ENCODE measurements around the gene CCR5.

CCR5 gene

DNA sequence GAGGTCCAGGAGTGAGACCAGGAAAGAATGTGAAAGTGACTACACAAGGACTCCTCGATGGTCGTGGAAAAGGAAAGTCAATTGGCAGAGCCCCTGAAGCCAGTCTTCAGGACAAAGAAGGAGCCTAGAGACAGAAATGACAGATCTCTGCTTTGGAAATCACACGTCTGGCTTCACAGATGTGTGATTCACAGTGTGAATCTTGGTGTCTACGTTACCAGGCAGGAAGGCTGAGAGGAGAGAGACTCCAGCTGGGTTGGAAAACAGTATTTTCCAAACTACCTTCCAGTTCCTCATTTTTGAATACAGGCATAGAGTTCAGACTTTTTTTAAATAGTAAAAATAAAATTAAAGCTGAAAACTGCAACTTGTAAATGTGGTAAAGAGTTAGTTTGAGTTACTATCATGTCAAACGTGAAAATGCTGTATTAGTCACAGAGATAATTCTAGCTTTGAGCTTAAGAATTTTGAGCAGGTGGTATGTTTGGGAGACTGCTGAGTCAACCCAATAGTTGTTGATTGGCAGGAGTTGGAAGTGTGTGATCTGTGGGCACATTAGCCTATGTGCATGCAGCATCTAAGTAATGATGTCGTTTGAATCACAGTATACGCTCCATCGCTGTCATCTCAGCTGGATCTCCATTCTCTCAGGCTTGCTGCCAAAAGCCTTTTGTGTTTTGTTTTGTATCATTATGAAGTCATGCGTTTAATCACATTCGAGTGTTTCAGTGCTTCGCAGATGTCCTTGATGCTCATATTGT, 10.8 kb upstream of the CCR5 start:
- no peak for DNase-seq (ENCODE audit: low read depth)

DNA sequence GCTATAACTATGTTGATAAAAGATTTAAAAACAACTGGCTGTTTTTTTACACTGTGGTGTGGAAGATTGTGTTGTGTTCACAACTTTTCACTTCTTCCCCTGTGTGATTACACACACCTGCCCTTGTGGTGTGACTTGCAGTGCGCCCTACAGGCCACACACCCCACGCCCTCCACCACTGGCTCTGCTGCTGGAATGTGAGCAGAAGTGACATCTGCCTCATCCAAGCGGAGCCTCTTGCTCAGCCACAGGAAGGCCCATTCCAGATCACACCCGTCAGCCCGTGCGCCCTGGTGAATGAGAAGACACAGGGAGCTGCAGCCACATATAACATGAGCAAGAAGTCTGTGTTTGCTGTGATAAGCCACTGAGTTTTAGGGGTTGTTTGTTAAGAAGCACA, 9.8 kb upstream of the CCR5 start:
- DNase-seq (ENCODE audit: low read depth): no peak

DNA sequence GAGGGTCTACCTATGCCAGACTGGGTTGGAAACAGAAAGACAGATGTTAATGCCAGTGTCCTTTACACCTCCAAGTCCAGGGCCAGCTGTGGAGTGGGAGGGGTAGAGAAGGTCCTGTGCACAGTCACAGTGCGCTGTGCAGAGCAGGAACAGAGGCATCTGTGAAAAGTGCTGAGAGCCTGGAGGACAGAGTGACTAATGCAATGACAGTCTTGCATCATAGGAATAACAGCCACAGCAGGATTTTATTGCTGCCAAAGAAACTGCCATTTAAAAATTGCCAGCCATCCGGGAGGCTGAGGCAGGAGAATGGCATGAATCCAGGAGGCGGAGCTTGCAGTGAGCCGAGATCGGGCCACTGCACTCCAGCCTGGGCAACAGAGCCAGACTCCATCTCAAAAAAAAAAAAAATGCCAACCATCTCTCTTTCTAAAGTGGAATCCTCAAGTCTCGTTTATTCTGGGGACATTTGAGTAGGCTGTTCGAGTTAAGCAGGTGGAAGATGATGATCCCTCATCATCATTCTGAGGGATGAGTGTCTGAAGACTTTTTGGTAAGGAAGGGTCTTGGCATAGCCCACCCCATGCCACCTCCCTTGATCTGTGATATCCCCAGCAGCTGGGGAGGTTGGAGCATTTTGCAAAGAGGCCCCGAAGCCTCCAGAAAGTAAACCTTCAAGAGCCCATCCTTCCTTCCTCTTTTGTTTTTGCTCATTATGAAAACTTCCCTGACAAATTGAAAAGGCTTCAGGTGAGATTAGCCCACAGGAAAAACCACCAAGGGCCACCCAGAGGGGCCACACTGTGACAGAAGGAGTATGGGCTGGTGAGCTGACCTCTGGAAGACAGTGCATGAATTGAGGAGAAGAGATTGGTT, 9.1 kb upstream of the CCR5 start:
- DNase-seq (ENCODE audit: low read depth): no peak

GRCh38 chr3:46365041-46365440, 5.7 kb upstream of the CCR5 start:
- no peak for DNase-seq (ENCODE audit: low read depth)

- DNase-seq (ENCODE audit: low read depth): no peak
Measured at GRCh38 chr3:46365737-46366524, 4.8 kb upstream of the CCR5 start.

GRCh38 chr3:46367811-46368210, 2.9 kb upstream of the CCR5 start:
- DNase-seq (ENCODE audit: low read depth): no peak

GRCh38 chr3:46368569-46368968, 2.2 kb upstream of the CCR5 start:
- no peak for DNase-seq (ENCODE audit: low read depth)

GRCh38 chr3:46369151-46369550, 1.6 kb upstream of the CCR5 start:
- no peak for DNase-seq (ENCODE audit: low read depth)

DNA sequence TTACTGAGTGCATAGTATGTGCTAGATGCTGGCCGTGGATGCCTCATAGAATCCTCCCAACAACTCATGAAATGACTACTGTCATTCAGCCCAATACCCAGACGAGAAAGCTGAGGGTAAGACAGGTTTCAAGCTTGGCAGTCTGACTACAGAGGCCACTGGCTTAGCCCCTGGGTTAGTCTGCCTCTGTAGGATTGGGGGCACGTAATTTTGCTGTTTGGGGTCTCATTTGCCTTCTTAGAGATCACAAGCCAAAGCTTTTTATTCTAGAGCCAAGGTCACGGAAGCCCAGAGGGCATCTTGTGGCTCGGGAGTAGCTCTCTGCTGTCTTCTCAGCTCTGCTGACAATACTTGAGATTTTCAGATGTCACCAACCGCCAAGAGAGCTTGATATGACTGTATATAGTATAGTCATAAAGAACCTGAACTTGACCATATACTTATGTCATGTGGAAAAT, 1.0 kb upstream of the CCR5 start:
- no peak for DNase-seq (ENCODE audit: low read depth)

GRCh38 chr3:46371519-46372340, 984 bp downstream of the CCR5 start:
- no peak for DNase-seq (ENCODE audit: low read depth)

GRCh38 chr3:46372492-46373359, 2.0 kb downstream of the CCR5 start:
- DNase-seq (ENCODE audit: low read depth): no peak

DNA sequence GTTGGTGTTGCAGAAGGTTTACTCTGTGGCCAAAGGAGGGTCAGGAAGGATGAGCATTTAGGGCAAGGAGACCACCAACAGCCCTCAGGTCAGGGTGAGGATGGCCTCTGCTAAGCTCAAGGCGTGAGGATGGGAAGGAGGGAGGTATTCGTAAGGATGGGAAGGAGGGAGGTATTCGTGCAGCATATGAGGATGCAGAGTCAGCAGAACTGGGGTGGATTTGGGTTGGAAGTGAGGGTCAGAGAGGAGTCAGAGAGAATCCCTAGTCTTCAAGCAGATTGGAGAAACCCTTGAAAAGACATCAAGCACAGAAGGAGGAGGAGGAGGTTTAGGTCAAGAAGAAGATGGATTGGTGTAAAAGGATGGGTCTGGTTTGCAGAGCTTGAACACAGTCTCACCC, 4.0 kb downstream of the CCR5 start:
- DNase-seq (ENCODE audit: low read depth): no peak

GRCh38 chr3:46375218-46375617, 4.5 kb downstream of the CCR5 start:
- DNase-seq (ENCODE audit: low read depth): no peak

DNA sequence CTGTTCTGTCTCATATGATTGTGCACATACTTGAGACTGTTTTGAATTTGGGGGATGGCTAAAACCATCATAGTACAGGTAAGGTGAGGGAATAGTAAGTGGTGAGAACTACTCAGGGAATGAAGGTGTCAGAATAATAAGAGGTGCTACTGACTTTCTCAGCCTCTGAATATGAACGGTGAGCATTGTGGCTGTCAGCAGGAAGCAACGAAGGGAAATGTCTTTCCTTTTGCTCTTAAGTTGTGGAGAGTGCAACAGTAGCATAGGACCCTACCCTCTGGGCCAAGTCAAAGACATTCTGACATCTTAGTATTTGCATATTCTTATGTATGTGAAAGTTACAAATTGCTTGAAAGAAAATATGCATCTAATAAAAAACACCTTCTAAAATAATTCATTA, 5.1 kb downstream of the CCR5 start:
- no peak for DNase-seq (ENCODE audit: low read depth)

GRCh38 chr3:46378426-46378942, 7.7 kb downstream of the CCR5 start:
- no peak for DNase-seq (ENCODE audit: low read depth)

DNA sequence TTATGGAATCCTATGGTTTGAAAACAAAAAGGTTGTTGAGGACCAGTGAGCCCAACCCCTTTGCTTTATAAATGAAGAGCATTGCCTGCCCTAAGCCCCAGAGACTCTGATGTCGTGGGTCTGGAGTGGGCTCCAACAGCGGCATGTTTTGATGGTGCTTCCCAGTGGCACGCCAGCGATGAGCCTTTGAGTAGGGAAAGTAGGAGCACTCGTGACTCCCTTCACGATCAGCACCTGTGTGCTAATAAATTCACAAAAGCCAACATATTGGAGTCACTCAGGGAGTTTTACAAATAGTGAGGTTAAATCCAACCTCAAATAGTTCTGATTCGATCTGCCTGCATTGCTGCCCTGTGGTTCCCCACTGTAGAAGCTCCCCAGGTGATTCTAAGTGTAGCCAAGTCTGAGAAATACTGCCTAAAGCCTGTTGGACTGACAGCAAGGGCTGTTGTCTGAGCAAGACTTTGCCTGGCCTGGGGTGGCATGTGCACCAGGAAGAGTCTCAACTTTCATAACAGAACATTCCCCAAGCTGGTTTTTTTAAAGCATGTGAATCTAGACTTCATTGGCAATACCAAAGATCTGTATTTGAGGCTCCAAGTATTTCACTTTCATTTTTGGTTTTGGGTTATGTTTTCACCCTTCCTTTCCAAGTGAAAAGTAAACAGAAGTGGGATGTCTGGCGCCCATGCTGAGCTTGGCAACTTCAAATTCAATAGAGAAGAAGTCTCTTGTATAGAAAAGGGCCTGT, 9.9 kb downstream of the CCR5 start:
- no peak for DNase-seq (ENCODE audit: low read depth)

DNA sequence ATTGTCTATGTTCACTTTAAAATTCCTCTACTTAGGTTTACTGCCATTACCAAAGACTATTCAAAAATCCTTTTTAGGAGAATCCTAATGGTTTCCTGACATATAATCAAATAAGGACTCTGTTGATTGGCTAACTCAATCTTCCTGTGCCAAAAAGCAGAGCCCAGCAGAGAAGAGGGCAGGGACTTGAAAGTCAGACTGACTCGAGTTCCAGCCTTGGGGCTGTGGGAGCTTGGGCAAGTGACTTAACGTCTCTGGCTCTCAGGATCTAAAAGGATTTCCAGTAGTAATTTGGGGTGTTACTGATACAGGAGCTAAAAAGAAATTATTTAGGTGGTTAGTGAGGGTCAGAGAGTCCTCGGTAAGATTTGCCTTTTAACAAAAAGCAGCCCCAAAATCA, 10.9 kb downstream of the CCR5 start:
- no peak for DNase-seq (ENCODE audit: low read depth)

DNA sequence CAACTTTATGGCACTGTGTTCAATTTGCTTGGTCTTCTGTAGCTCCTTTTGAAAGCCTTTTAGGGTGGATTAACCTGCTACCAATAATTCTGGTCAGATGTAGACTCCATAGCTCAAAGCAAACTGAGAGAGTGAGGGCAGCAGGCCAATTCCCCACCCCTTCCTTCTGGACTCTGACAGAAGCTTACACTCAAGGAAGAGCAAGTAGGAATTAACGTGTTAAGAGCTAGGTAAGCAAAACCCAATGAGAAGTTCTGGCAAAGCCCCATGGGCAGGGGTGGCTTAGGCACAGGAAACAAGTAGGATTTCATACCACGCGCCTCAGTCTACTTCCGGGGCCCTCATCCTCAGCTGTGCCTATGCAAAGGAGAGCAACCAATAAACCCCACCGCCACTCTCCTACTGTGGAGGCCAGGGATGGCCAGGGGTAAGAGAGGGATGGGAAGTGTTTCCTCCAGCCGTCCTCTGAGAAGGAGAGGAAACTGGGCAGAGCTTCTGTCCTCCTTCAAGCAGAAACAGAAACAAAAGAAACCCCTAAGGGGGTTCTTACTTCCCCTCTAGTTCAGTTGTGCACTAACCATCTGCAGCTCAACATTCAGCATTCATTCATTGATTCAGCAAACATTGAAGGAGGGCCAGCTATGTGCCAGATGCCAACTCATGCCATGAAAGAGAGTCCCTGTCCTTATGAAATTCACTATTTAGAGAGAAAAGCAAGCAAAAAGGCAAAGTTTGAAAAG, 12.6 kb downstream of the CCR5 start:
- DNase-seq (ENCODE audit: low read depth): no peak

- no peak for DNase-seq (ENCODE audit: low read depth)
Measured at GRCh38 chr3:46383951-46384330, 13.2 kb downstream of the CCR5 start.

Data from CMK (cell line).